ENCODE measurements around the gene COLQ.
A peak's percentile ranks its signal among the peaks of the same experiment; 100 is the strongest.
"Not testable (repeated sequence)": the region's sequence is repeated elsewhere in the genome, so short reads cannot be mapped to it uniquely, and the experiment has no call there.

COLQ gene

GRCh38 chr3:15452961-15453360 lies 68.5 kb downstream of the COLQ start:
- DNase-seq, result no peak

- DNase-seq, result no peak
Measured at GRCh38 chr3:15452156-15452555, 69.3 kb downstream of the COLQ start.

- no peak for DNase-seq
Measured at GRCh38 chr3:15451216-15452113, 70.0 kb downstream of the COLQ start.

GRCh38 chr3:15450438-15451215 lies 70.9 kb downstream of the COLQ start:
- DNase-seq, result no peak

GRCh38 chr3:15449489-15450224 lies 71.8 kb downstream of the COLQ start:
- DNase-seq, result no peak

GRCh38 chr3:15443826-15444524 lies 77.5 kb downstream of the COLQ start:
- DNase-seq, result no peak

GRCh38 chr3:15440891-15441290 lies 80.6 kb downstream of the COLQ start:
- peak in 1 of 2 donors; percentile 53 for DNase-seq

- no peak for DNase-seq
Measured at GRCh38 chr3:15439476-15439875, 82.0 kb downstream of the COLQ start.

- DNase-seq, result peak in 1 of 2 donors; percentile 34
Measured at GRCh38 chr3:15438983-15439382, 82.5 kb downstream of the COLQ start.

GRCh38 chr3:15436246-15436645 lies 85.3 kb downstream of the COLQ start:
- DNase-seq, result no peak

GRCh38 chr3:15434756-15435155 lies 86.8 kb downstream of the COLQ start:
- DNase-seq, result no peak

- no peak for DNase-seq
Measured at GRCh38 chr3:15433531-15433930, 88.0 kb downstream of the COLQ start.

GRCh38 chr3:15431256-15431837 lies 90.2 kb downstream of the COLQ start:
- DNase-seq, result no peak

GRCh38 chr3:15430624-15431023 lies 90.9 kb downstream of the COLQ start:
- DNase-seq, result no peak

GRCh38 chr3:15429080-15429479 lies 92.4 kb downstream of the COLQ start:
- DNase-seq, result no peak

GRCh38 chr3:15428539-15428938 lies 93.0 kb downstream of the COLQ start:
- peak; percentile 23 to 64 for DNase-seq

GRCh38 chr3:15427981-15428380 lies 93.5 kb downstream of the COLQ start:
- no peak for DNase-seq

GRCh38 chr3:15427182-15427880 lies 94.2 kb downstream of the COLQ start, which contains the start of the genes EAF1 and METTL6:
Gene EAF1 (plus strand): TSS chr3:15427598. CDS start chr3:15427780, 182 bp downstream.
Gene METTL6 (minus strand): TSS chr3:15427544. CDS start chr3:15426511, 1,033 bp downstream.
- peak; percentile 85 to 87 for DNase-seq

- no peak for DNase-seq
Measured at GRCh38 chr3:15426579-15427118, 94.9 kb downstream of the COLQ start.

- DNase-seq, result no peak
Measured at GRCh38 chr3:15420871-15421270, 100.6 kb downstream of the COLQ start.

- not testable (repeated sequence) for DNase-seq
Measured at GRCh38 chr3:15410966-15411365, 110.5 kb downstream of the COLQ start.

All from CD4-positive, alpha-beta T cell treated with Interleukin-4 for 1 hour (primary cell).